ENCODE results near the gene TCF7L1. TPM values are rescaled to one million over a fixed set of nuclear protein-coding genes. Genes with fewer than 3 reads are reported as not detected.
A peak's percentile ranks its signal among the peaks of the same experiment; 100 is the strongest.

TCF7L1 gene
- total RNA-seq, 2 donors from 2014 or later = 71.9 to 73.3 TPM

DNA sequence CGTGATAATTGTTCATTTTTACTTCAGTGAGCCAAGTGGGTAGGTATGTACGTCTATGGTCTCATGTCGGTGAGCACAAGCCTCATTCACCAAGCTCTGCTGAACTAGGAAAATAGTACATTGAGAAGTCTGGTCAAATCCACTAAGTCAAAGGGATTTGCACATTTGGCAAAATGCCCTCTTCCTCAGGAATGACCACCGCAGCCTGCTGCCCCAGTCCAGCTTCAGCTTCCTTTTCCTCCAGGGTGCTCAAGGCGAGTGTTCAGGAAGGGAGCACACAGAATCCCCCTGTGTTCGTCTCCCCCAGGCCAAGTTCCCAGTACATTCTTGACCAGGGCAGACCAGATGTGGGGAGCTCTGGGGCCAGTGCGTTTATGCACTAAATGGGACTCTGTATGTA is 23.0 kb downstream of the TCF7L1 start:
- Histone ChIP-seq H3K4me1 (ENCODE audit: control insufficient read depth, insufficient read depth, low read length) (peaks cover 17% of the 10 kb centered on the region), H3K36me3 (ENCODE audit: control insufficient read depth, insufficient read depth, low read length) (peaks cover 25% of the 10 kb centered on the region), H3K9me3 (ENCODE audit: control insufficient read depth, low read length) (no peaks in the 10 kb centered on the region), H3K4me3 (ENCODE audit: low read length) (no peak overlapping the region), H3K27me3 (ENCODE audit: control insufficient read depth, insufficient read depth, low read length, poor library complexity, severe bottlenecking) (no peaks in the 10 kb centered on the region), H3K27ac (ENCODE audit: low read depth, low read length) (no peak overlapping the region), H3K9ac (ENCODE audit: extremely low read depth, low read length, poor library complexity, severe bottlenecking) (no peak overlapping the region)
- no peaks in the 10 kb centered on the region for H3K9me3 Mint-ChIP-seq
- H3K4me3 Mint-ChIP-seq = no peak overlapping the region
- no peaks in the 10 kb centered on the region for H3K27me3 Mint-ChIP-seq (ENCODE audit: insufficient read depth)
- peaks cover 54% of the 10 kb centered on the region for H3K4me1 Mint-ChIP-seq
- H3K36me3 Mint-ChIP-seq (ENCODE audit: low read depth) = peaks cover 26% of the 10 kb centered on the region
- H3K27ac Mint-ChIP-seq = peak overlapping the region; percentile 42
- TF ChIP-seq, protein P1, sequence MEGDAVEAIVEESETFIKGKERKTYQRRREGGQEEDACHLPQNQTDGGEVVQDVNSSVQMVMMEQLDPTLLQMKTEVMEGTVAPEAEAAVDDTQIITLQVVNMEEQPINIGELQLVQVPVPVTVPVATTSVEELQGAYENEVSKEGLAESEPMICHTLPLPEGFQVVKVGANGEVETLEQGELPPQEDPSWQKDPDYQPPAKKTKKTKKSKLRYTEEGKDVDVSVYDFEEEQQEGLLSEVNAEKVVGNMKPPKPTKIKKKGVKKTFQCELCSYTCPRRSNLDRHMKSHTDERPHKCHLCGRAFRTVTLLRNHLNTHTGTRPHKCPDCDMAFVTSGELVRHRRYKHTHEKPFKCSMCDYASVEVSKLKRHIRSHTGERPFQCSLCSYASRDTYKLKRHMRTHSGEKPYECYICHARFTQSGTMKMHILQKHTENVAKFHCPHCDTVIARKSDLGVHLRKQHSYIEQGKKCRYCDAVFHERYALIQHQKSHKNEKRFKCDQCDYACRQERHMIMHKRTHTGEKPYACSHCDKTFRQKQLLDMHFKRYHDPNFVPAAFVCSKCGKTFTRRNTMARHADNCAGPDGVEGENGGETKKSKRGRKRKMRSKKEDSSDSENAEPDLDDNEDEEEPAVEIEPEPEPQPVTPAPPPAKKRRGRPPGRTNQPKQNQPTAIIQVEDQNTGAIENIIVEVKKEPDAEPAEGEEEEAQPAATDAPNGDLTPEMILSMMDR (conservative IDR thresholded peaks at IDR 0.05) = no peak
- no peak for DNase-seq
- WGBS, 2 experiments (ENCODE audit: insufficient coverage in 1 of 2, insufficient read length in 1 of 2) = 90 to 93% methylated on average over 5 to 7 of the region's 7 CpGs

DNA sequence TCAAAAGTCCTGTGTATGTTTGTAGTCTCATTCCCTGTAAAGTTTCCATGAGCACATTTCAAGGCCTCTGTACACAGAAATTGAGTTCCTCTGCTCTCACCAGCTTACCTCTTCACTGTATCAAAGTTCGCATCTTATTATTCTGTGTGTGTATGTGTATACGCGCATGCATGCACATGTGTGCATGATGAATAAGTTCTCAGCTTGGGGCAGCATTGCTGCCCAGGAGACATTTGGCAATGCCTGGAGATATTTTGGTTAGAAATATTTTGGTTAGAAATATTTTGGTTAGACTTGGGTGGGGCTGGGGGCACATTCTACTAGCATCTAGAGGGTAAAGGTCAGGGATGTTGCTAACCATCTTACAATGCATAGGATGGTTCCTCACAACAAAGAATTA is 23.4 kb downstream of the TCF7L1 start:
- Histone ChIP-seq H3K36me3 (ENCODE audit: control insufficient read depth, insufficient read depth, low read length) (peaks cover 25% of the 10 kb centered on the region), H3K9me3 (ENCODE audit: control insufficient read depth, low read length) (no peaks in the 10 kb centered on the region), H3K9ac (ENCODE audit: extremely low read depth, low read length, poor library complexity, severe bottlenecking) (no peak overlapping the region), H3K27me3 (ENCODE audit: control insufficient read depth, insufficient read depth, low read length, poor library complexity, severe bottlenecking) (no peaks in the 10 kb centered on the region), H3K27ac (ENCODE audit: low read depth, low read length) (no peak overlapping the region), H3K4me3 (ENCODE audit: low read length) (no peak overlapping the region), H3K4me1 (ENCODE audit: control insufficient read depth, insufficient read depth, low read length) (peaks cover 18% of the 10 kb centered on the region)
- Mint-ChIP-seq H3K36me3 (ENCODE audit: low read depth) (peaks cover 26% of the 10 kb centered on the region), H3K27me3 (ENCODE audit: insufficient read depth) (no peaks in the 10 kb centered on the region), H3K9me3 (no peaks in the 10 kb centered on the region), H3K27ac (no peak overlapping the region), H3K4me1 (peaks cover 54% of the 10 kb centered on the region), H3K4me3 (no peak overlapping the region)
- TF ChIP-seq, protein P1 (conservative IDR thresholded peaks at IDR 0.05) = no peak
- DNase-seq = no peak
- WGBS, 2 experiments (ENCODE audit: insufficient coverage in 1 of 2, insufficient read length in 1 of 2) = 95 to 100% methylated on average over 3 of the region's 3 CpGs

DNA sequence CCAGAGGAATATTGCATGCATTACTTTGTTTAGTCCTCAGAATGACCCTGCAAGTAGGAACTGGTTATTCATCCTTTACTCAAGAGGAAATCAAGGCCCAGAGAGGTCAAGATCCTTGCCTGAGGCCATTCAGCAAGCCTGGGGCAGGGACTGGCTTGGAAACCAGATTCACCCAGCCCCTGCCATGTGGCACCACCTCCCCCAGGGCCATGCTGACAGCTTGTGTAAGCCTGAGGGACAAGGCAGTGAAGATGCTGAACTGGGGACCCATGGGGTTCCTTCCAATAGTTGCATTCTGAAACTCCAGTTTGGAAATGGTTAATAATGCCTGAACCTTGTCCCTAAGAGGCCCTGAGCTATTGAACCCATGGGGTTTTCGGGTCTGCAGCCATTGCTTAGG is 24.2 kb downstream of the TCF7L1 start:
- TF ChIP-seq, protein P1 (conservative IDR thresholded peaks at IDR 0.05) = no peak
- no peaks in the 10 kb centered on the region for H3K27me3 Mint-ChIP-seq (ENCODE audit: insufficient read depth)
- H3K4me1 Mint-ChIP-seq = peaks cover 60% of the 10 kb centered on the region
- no peak for DNase-seq
- peaks cover 25% of the 10 kb centered on the region for H3K36me3 ChIP-seq (ENCODE audit: control insufficient read depth, insufficient read depth, low read length)
- H3K9me3 ChIP-seq (ENCODE audit: control insufficient read depth, low read length) = no peaks in the 10 kb centered on the region
- no peaks in the 10 kb centered on the region for H3K27me3 ChIP-seq (ENCODE audit: control insufficient read depth, insufficient read depth, low read length, poor library complexity, severe bottlenecking)
- no peak overlapping the region for H3K27ac Mint-ChIP-seq
- no peak overlapping the region for H3K27ac ChIP-seq (ENCODE audit: low read depth, low read length)
- peaks cover 26% of the 10 kb centered on the region for H3K36me3 Mint-ChIP-seq (ENCODE audit: low read depth)
- H3K9ac ChIP-seq (ENCODE audit: extremely low read depth, low read length, poor library complexity, severe bottlenecking) = no peak overlapping the region
- no peak overlapping the region for H3K4me3 ChIP-seq (ENCODE audit: low read length)
- no peak overlapping the region for H3K4me3 Mint-ChIP-seq
- H3K4me1 ChIP-seq (ENCODE audit: control insufficient read depth, insufficient read depth, low read length) = peaks cover 20% of the 10 kb centered on the region
- WGBS, 2 experiments (ENCODE audit: insufficient coverage in 1 of 2, insufficient read length in 1 of 2) = 86 to 91% methylated on average over 1 of the region's 1 CpG
- H3K9me3 Mint-ChIP-seq = no peaks in the 10 kb centered on the region

All from endodermal cell (in vitro differentiated cells).